Measurements from ENCODE around the gene ELFN1.
A peak's percentile ranks its signal among the peaks of the same experiment; 100 is the strongest.

Gene ELFN1

DNA sequence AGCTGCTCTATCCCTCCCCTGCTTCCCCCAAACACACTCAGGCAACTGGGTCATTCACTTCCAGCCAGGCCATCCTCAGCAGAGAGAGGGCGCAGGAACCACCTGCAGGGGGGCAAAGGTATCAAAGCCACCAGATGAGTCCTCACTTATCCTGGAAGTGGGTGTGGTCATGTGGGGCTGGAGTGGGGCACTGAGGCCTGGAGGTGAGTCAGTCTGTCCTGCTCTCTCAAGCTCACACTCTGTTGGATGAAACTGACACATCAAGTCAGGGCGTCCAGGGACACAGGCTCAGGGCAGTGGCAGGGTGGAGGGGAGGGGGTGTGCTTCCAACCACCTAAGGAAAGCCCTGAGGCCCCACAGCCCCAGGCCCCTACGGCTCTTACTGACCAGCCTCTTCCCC lies 8.0 kb upstream of the ELFN1 start:
- DNase-seq (ENCODE audit: extremely low spot score, insufficient read length, low read depth) = no peak
- no peak for FAIRE-seq

DNA sequence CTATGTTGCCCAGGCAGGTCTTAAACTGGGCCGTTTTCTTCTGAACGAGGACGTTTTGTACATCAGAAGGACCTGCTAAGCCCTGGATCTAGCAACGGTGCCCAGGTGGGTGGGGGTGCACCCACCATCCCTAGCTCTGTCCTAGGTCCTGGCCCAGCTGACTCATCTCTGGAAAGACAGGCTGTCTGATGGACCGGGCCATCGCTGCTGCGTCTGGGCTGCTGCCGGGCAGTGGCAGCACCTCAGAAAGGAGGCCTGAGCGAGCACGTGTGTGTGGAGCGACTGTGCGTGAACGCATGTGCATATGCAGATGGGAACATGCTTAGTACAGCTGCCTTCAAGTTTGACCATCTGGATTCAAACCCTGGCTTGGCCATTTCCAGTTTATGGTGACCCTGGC lies 7.3 kb upstream of the ELFN1 start:
- DNase-seq (ENCODE audit: extremely low spot score, insufficient read length, low read depth) (no peak), FAIRE-seq (no peak)

DNA sequence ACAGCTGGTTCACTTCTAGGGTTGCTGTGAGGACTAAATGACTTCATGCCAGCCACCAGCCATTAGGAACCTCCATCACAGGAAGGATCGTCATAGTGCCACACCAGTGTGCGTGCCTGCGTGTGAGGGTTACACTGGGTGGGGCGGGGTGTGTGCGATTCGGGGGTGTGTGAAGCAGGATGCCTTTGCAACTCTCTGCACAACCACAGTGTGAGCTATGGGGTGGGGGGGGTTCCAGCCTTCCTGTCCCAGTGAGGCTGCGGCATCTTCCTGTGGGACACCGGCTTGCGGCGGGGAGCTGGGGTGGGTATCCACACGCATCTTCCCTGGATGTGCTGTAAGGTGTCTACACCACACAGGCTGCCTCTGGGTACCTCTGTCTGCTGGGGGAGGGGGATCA lies 6.9 kb upstream of the ELFN1 start:
- no peak for FAIRE-seq
- DNase-seq (ENCODE audit: extremely low spot score, insufficient read length, low read depth) = no peak

DNA sequence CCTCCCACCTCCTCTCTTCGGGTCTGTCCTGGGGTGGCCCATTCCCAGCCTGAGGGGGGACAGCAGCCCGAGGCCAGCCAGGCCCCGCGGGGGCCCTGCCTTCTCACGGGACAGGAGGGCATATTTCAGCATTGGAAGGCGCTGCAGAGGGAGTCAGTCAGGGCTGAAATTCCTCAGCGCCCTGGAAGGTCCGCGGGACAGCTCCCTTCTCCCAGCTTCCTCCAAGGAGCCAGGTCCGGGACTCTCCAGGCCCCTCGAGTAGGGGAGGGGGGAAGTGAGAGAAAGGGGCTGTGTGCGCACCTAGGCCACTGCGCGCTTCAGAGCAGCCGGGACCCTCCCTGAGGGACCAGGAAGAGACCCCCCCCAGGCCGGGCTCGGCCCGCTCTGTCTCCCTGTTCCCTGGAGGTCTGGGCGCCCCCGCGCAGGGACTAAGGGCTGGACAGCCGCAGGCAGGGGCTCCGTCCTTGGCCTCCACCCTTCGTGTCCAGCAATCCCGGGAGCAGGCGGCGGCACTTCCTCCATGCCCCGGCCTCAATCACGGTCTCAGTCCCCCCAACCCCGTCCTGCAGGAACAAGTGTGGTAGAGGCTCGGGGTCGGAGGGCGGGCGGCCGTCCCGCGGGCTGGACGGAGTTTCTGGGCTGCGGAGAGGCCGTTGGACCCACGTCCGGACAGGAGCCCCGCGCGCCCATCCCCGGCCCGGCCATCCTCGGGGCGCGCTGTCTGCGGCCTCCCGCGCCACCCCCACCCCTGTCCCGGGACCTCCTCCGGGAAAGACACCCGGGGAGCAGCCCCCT lies 6.0 kb upstream of the ELFN1 start:
- DNase-seq (ENCODE audit: extremely low spot score, insufficient read length, low read depth) (no peak), FAIRE-seq (no peak)

DNA sequence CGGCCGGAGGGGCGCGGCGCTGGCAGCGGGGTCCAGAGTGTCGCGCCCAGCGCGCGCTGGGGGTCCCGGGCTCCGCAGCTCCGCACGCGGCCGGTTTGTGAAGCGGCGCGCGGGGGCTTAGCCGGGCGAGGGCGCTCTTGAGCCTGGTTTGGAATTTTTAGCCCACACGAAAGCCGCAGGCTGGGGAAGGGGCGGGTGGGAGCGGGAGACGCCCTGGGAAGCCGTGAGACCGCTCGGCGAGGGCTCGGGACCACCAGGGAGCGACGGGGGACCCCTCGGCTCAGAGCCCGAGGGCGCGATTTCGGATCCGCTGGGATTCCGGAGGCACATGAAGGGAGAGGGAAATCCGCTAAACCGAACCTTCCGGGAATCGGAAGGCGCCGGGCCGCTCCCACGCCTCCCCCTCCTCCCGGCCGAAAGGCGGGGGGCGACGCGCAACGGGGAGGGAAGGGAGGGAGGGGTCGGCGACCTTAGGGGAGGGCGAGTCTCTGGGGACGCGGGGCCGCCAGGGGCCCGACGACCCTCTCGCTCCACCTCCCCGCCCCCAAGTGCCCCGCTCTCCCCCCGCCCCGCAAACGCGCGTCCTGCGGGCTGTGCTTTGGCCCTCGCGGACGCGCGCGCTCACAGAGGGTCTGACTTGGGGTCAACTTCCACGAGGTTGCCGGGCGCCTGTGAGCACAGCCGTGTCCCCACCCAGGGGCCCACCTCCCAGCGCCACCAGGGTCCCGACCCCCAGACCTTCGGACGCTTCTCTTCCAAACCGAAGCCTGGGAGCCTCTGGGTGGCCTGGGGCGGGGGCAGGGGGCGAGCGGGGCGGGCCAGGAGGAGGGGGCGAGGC lies 5.1 kb upstream of the ELFN1 start:
- DNase-seq (ENCODE audit: extremely low spot score, insufficient read length, low read depth) (peak; percentile 45), FAIRE-seq (no peak)

DNA sequence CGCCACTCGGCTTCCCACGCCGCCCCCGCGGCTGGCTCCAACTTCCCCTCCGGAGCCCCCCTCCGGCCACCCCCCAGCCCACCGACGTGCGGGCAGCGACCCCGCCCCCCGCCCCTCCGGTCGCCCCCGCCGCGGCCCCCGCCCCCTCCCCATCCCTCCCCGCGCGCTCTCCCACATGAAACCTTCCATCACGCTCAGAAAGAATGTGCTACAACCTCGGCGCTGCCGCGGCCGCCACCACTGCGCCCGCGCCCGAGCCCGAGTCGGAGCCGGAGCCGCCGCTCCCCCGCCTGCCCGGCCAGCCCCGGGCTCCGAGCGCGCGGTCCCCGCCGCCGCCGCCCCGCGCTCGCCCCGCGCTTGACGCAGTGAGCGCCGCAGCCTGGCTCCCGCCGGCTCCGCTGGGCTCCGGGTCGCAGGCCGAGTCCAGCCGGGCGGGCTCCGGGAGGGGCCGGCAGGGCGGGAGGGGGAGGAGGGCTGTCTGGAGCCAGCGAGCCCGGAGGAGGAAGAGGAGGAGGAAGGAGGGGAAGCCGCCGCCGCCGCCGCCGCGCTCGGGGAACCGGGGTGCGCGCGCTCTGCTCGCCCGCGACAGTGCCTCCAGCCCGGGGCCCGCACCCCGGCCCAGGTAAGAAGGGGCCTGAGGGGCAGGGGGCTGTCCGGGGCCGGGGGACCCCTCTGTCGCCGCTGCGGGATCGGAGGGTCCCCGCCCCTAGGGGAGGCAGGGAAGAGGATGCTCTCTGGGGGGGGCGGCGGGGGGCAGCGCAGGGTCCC lies 4.3 kb upstream of the ELFN1 start:
- no peak for FAIRE-seq
- DNase-seq (ENCODE audit: extremely low spot score, insufficient read length, low read depth) = no peak

DNA sequence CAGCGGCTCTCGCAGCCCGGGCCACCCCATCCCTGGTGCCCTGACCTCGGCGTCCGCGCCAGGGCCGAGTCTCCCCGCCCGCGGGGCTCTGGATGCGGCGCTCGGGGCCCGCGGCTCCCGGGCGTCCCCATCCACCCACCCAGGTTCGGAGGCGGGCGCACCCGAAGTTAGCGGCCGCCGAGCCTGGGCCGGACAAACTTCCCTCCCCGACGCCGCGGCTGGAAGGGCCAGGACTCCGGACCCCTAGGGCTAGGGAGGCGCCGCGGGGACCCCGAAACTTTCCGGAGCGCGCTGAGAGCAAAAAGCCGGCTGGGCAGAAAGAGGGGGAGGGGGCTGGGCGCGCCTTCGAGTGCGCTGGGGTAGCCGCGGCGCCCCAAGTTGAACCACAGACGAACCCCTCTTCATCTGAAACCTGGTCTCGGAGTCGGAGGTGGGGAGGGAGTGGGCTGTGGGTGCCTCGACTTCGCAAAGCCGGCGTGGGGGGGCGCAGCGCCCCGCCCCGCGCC lies 3.7 kb upstream of the ELFN1 start:
- FAIRE-seq = no peak

DNA sequence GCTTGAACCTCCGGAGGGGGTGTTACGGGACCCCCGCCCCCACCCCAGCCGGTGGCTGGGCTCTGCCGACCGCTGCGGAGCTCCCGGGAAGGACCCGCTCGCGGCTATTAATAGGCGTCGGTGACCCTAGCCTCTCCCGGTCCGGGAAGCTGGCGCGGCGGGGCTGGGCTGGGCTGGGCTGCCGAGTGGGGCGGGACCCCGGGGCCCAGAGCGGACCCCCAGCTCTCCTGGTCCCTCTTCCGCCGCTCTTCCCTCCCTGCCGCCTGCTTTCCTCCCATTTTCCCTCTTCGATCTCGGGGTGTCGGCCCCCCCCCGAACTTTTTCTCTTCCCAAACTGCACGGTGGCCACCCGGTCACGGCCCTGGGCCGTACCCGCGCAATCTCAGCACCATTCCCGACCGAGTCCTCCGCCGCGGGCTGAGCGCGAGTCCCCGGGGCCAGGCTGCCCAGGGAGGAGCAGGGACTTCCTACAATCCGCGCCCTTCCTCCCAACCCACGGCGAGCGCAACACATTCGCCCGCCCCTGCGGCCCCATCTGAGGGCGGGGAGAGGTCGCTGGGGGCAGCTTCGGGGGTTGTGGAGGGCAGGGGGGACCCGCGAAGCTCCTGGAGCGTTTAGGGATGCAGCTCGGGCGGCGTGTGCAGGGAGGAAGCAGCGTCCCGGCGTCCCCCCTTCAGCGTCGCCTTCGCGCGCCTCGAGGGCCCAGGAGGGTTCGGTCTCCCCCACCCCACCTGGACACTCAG lies 3.1 kb upstream of the ELFN1 start:
- DNase-seq (ENCODE audit: extremely low spot score, insufficient read length, low read depth) = no peak

More for the DNA sequence above, 3.7 kb upstream of the ELFN1 start:
- no peak for DNase-seq (ENCODE audit: extremely low spot score, insufficient read length, low read depth)

DNA sequence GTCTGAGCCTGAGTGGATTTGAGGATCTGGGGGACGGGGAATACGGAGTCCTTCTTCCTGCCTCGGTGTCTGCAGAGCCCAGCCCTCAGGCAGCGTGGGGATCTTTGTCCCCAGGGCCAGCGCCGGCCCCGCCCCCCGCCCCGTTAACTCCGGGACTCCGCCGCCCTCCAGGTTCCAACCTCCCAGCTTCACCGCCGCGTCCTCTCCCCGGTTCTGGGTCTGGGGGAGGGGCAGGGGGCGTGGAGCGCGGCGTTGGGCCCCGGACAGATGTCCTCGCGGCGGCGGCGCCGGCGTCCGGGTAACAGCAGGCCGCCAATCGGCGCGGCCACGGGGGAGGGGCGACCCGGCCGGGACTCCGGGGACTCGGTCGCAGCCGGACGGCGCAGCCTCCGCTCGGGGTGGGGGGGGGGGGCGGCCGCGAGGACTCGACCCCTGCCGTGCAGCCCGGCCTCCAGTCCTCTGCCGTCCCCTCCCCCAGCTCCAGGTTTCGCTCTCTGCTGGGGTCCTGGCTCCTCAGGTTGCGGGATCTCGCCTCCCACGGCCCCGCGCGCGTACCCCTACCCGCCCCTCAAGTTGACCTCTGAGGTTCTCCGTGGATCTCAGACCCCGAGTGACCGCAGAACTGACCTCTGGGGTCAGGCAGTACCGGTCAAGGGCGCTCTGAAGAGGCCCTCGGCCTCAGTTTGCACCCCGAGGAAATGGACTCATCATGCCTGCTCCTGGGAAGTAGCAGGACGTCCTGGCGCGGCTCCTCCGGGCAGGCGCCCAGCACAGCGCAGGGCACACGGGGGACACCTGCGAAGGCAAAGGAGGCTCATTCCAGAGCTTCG lies 2.3 kb upstream of the ELFN1 start:
- DNase-seq (ENCODE audit: extremely low spot score, insufficient read length, low read depth) = no peak

More for the DNA sequence above, 3.1 kb upstream of the ELFN1 start:
- no peak for FAIRE-seq

DNA sequence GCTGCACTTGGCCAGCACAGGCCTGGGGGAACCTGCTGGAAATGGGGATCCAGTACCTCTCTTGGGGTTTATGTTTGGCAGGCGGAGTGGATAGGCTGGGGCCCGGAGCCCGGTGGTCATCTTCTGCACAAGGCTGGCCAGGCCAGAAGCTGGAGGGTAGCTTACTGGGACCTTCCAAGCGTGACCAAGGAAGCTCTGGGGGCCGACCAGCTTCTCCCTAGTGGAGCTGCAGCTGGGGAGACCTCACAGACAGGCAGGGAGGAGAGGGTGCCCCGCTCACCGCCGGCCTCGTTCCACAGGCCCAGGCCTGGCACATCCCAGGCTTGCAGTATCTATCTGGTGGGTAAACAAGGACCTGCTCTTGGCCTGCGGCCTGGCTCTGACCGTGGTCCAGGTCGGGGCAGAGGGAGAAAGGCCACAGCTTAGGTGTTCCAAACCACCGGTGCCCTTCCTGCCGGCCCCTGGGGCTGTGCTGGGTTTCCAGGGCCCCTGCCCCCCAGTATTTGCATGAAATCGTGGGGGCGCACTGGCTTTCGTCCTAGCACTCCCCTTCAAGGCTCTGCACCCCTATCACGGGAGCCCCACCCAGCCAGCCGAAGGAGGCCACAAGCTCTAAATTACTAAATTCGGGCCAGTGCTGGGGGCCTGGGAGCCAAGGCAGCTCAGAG lies 1.5 kb upstream of the ELFN1 start:
- no peak for DNase-seq (ENCODE audit: extremely low spot score, insufficient read length, low read depth)
- no peak for FAIRE-seq

More for the DNA sequence above, 2.3 kb upstream of the ELFN1 start:
- no peak for FAIRE-seq

DNA sequence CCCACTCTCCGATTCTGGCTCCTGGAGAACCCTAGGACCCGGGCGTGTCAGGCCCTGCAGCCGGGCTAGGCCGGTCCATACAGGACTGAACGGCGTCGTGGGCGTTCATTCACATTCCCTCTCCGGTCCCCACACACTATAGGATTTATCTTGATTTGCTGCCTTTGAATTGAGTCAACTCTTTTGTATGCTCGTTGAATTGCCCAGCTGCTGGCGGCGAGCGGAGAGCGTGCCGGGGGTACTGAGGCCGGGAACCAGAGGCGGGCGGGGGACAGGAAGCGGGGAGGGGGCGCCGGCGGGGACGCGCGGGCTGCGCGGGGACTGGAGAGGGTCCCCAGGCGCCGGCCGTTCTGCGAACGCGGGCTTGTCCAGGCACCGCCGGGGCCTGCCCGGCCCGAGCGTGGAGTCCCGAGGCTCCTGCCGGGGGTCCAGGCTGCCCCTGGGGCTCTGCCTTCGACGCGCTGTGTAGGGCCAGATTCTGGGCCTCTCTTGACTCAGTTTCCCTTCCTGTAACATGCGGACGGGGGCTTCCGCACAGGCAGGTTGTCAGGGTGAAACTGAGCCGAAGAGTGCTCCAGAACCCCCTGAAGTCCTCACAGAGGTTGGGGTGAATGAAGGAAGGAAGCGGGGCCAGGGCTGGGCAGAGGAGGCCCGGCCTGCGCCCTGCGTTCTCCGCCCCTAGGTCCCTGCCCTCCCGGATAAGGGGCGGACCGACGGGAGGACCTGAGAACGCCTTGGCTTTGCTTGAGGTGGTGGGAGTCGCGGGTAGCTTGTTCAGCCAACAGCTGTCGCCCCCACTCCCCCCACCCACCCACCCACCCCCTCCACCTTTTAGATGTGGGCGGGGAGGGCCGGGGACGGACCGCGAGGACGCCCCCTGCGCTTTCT lies 769 bp upstream of the ELFN1 start:
- DNase-seq (ENCODE audit: extremely low spot score, insufficient read length, low read depth) (no peak), FAIRE-seq (no peak)

DNA sequence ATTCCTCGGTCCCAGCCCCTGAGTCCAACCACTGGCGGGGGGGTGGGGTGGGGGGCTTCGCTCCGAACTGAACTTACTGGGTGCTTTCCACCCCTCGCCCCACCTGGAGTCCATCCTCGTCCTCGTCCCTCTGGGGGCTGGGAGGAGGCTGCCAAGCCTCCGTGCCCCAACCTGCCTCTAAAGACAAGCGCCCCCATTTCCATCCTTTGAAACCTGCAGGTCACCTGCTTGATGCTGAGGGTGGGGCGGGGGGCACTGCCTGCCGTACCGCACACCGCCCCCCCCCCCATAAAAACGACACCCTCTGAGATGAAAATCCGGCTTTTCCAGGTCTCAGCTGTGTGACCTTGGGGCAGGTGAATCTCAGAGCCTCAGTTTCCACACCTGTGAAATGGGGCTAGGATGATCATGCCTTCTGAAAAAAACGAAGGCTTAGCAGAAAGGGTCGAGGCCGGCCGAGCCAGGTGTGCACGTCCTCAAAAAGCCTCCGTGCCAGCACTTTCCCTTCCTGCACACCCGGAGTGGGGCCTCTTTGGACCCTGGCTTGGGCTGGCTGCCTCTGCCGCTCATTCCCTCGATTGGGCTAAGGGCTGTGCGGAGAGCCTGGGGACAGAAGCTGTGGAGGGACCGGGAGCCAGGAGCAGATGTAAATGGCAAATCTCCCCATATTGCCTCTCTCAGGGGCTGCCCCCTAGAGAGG lies 967 bp downstream of the ELFN1 start:
- DNase-seq (ENCODE audit: extremely low spot score, insufficient read length, low read depth) (no peak), FAIRE-seq (no peak)

DNA sequence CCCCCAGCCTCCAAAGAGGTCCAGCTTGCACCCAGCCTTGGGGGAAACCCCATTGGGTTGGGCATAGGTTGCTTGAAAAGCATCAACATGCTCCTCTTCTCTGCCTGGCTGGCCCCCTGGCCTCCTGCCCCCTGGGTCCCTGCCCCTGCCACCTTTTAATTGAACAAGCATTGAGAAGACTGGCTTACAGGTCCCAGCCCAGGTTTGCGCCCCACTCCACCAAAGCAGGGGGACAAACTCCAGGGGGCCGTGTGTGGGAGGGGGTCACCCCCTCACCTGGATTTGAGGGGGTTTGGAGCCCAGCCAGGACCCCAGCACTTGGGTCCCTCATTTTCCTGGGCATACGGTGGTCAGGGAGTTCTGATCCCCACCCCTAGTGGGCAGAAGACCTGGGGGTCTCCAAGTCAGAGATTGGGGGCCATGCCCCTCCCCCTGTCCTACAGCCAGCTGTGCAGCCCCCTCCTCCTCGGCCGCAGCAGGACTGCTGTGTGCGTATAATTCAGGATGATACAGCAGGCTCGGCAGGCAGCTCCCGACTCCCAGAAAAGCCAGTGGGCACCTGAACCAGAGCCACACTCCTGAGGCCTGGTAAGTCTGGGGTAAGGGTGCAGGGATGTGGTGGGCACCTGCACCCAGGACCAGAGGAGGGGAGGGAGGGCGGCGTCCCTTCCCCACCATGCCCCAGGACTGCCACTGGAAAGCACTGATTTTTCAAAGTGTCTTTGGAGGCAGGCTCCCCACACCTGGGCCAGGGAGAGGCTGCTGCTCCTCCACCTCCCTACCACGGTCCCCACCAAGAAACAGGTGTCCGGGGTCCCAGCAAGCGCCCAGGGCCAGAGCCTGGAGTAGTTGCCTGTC lies 1.7 kb downstream of the ELFN1 start:
- DNase-seq (ENCODE audit: extremely low spot score, insufficient read length, low read depth) (no peak), FAIRE-seq (no peak)

DNA sequence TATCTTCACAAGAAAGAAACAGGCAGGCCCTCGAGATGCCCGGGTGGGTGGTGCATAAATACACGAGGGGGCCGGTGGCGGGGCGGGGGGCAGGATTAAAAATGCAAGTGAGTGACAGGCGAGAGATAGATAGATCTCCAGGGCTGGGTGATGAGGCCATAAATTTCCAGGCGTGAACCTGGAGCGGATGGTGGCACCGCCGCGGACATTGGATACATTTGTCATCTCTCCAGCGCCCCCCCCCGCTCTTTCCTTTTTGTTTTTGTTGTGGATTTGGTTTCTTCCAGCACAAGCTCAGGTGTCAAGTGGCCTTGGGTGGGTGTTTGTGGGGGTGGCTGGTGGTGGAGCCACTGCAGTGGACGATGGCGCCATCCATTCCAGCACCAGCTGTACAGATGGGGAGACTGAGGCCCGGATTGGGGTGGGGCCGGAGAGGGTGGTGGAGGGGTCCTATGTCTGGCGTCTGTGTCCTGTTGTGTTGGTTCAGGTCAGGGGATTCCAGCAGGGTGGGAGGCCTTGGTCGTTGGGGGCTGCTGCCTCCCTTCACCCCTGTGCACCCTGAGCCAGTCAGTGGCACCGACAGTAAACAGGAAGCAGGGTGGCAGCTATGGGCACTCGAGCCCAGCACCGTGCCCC lies 2.9 kb downstream of the ELFN1 start:
- DNase-seq (ENCODE audit: extremely low spot score, insufficient read length, low read depth) (no peak), FAIRE-seq (no peak)

DNA sequence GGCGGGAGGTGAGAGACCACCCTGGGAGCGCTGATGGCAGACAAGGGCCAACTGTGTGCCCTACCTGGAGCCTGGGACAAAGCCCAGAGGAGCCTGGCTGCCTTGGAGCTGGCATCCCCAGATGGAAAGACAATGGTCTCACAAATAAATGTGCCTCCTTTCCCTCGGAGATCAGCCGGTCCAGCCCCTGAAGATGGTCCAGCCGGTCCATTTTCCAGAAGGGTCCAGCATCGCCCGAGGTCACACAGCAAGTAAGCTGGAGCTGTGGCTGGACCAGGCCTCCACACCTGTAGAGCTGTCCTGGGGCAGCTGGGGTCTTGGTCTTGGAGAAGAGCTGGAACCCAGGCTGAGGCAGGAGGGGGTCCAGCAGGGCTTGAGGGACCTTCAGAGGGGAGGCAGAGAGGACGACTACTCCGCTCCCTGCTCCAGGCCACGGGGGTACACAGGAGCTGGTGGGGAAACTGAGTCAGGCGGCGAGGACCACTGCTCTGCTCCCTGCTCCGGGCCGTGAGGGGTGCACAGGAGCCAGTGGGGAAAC lies 3.6 kb downstream of the ELFN1 start:
- FAIRE-seq = no peak
- no peak for DNase-seq (ENCODE audit: extremely low spot score, insufficient read length, low read depth)

Measured in GM18507 (cell line).